GM21390 (cell line): Measurements from ENCODE around the gene MMP24OS.
"Not testable (repeated sequence)": the region's sequence is repeated elsewhere in the genome, so short reads cannot be mapped to it uniquely, and the experiment has no call there.

Experiments
- ATAC-seq: cut with Tn5 transposase; IDR thresholded peaks from one replicate; pipeline ENCODE4 v1.9.1; 2021; ENCODE audit not compliant: unreplicated experiment

Gene MMP24OS

GRCh38 chr20:35276408-35276807 lies 1.5 kb downstream of the MMP24OS start:
- no peak for ATAC-seq

GRCh38 chr20:35275741-35276251 lies 2.1 kb downstream of the MMP24OS start:
- ATAC-seq = no peak

GRCh38 chr20:35274172-35275092 lies 3.5 kb downstream of the MMP24OS start:
- ATAC-seq = no peak

GRCh38 chr20:35273449-35274171 lies 4.3 kb downstream of the MMP24OS start:
- no peak for ATAC-seq

- no peak for ATAC-seq
Measured at GRCh38 chr20:35271904-35272303, 6.0 kb downstream of the MMP24OS start.

- ATAC-seq = no peak
Measured at GRCh38 chr20:35271073-35271882, 6.6 kb downstream of the MMP24OS start.

GRCh38 chr20:35270021-35270902 lies 7.7 kb downstream of the MMP24OS start:
- no peak for ATAC-seq

- ATAC-seq = no peak
Measured at GRCh38 chr20:35269055-35269781, 8.7 kb downstream of the MMP24OS start.

GRCh38 chr20:35267092-35267491 lies 10.8 kb downstream of the MMP24OS start:
- no peak for ATAC-seq

GRCh38 chr20:35264755-35265154 lies 13.2 kb downstream of the MMP24OS start:
- no peak for ATAC-seq

- ATAC-seq = no peak
Measured at GRCh38 chr20:35263532-35264341, 14.2 kb downstream of the MMP24OS start.

- not testable (repeated sequence) for ATAC-seq
Measured at GRCh38 chr20:35262731-35263531, 15.0 kb downstream of the MMP24OS start.

GRCh38 chr20:35262321-35262720 lies 15.6 kb downstream of the MMP24OS start:
- ATAC-seq = not testable (repeated sequence)

GRCh38 chr20:35260426-35260825 lies 17.5 kb downstream of the MMP24OS start:
- ATAC-seq = no peak

- ATAC-seq = no peak
Measured at GRCh38 chr20:35257175-35257909, 20.6 kb downstream of the MMP24OS start.

- no peak for ATAC-seq
Measured at GRCh38 chr20:35254448-35254999, 23.4 kb downstream of the MMP24OS start.

- ATAC-seq = no peak
Measured at GRCh38 chr20:35253010-35253409, 24.9 kb downstream of the MMP24OS start.
